ENCODE measurements around the gene SNAP29.
"Not testable (repeated sequence)": the region's sequence is repeated elsewhere in the genome, so short reads cannot be mapped to it uniquely, and the experiment has no call there.

Gene SNAP29

GRCh38 chr22:20836987-20837823 lies 21.6 kb upstream of the SNAP29 start:
- DNase-seq, result no peak

- DNase-seq, result not testable (repeated sequence)
Measured at GRCh38 chr22:20839354-20839753, 19.5 kb upstream of the SNAP29 start.

DNA sequence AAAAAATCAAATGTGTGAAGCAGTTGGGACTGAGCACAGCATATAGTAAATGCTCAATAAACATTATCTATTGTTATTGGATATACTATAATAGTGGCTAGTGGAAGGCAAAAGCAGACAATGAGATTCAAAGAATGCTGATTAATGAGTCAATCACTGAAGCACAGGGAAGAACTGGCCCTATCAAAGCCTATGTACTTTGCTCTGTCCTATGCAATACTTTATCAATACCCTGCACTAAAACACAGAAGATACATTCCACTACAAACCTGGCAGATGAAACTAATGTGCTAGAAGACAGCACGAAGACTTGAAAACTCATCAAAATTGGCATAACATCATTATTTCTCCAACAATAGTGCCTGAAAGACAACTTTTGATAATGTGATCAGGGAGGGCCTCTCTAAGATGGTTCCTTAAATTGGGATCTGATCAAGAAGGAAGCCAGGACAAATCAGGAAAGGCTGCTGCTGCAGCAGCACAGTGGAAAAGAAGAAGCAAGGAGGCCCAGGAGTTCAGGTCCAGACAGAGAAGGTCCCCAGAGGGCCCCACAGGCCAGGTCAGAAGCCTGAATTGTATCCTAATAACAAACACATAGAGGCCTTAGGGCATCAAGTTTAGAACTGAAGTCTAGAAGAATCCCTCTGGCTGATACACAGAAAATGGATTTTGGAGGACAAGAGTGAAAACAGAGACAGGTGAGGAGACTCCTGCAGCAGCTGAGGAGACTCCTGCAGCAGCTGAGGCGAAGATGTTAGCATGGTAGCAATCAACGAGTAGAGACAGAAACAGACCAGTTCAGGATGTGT lies 18.8 kb upstream of the SNAP29 start:
- DNase-seq, result no peak

GRCh38 chr22:20840646-20841371 lies 18.0 kb upstream of the SNAP29 start:
- no peak for DNase-seq

- DNase-seq, result no peak
Measured at GRCh38 chr22:20843501-20843900, 15.3 kb upstream of the SNAP29 start.

DNA sequence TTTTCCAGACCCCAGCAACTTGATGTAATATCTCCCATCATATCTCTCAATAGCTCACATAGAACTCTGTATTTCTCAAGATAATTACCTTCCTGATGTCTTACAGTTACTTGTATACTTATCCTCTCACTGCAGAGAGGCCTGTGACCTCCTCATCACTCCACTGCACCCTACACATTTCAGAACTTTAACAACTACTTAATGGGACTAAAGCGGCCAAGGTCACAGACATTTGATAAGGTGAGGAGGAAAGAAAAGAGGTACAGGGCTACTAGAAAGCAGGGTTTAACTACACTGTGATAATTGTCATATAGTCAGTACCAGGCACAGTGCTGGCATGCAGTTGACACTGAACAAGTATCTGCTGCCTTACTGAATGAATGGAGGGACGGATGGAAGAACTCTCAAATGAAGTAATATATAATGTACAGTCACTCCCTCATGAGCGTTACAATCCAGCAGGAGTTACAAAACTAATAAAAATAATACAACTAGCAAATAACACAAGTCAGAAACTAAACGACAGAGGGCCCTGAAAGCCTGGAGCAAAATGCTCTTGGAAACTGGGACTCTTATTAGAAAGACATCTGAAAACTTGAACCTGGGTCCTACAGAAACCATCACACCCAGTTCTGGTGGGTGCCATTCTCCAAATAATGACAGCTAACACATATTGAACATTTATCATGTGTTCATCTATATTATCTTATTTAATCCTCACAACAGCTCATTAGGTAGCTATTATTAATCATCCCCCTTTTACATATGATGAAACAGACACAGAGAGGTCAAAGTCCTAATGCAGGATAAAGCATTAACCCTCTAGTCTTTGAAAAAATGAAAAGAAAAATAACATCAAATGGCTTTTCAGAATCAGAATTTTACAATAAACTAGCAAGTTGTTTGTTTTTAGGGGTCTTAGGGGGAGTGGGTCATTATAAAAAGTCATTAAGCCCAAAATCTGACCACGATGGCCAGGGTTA lies 14.5 kb upstream of the SNAP29 start:
- no peak for DNase-seq

DNA sequence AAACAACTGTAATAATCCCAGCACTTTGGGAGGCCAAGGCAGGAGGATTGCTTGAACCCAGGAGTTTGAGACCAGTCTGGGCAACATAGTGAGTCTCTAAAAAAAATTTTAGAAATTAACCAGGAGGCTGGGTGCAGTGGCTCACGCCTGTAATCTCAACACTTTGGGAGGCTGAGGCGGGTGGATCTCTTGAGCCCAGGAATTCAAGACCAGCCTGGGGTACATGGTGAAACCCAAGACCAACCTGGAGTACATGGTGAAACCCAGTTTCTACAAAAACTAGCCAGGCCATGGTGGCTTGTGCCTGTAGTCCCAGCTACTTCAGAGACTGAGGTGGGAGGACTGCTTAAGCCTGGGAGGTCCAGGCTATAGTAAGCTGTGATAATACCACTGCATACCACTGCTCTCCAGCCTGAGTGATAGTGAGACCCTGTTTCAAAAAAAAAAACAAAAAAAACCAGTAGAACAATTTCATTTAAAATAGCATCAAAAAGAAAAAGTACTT lies 11.4 kb upstream of the SNAP29 start:
- no peak for DNase-seq

- DNase-seq, result no peak
Measured at GRCh38 chr22:20852076-20852475, 6.7 kb upstream of the SNAP29 start.

GRCh38 chr22:20852503-20852902 lies 6.3 kb upstream of the SNAP29 start:
- no peak for DNase-seq

DNA sequence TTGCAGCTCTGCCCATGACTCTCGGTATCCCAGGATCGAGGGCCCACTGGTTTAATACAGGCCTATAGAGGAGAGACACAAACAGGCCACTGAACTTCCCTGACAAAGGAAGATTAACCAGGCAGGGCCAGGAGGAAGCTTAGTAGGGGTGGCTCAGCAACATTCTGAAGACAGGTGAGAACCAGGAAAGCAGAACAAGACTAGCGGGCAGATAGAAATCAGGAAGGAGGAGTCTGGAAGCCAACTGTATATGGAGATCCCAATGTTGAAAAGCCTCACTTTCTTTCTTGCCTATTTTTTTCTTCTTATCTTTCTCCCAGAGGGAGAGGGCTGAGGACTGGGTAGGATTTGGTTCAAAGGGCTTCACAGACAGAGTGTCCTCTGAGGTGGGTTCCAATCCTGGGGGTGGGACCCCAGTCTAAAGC lies 5.6 kb upstream of the SNAP29 start:
- no peak for DNase-seq

DNA sequence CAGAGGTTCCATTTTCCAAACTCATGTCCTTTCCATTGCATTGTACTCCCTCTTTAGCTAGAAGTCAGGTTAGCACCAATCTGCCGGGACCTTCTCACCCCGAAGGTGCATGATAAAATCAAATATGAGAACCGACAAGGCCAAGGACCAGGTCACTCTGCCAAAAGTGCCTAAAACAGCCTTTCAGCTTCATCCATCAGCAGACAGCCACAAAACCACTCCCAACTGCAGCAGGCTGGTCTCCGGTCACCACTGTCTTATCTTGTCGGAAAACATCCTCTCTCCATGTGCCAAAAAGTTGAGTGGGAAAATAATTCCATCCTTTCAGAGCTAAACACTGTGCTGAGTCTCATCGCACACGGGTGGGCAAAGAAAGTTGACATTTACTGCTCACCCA lies 1.6 kb upstream of the SNAP29 start:
- DNase-seq, result no peak

DNA sequence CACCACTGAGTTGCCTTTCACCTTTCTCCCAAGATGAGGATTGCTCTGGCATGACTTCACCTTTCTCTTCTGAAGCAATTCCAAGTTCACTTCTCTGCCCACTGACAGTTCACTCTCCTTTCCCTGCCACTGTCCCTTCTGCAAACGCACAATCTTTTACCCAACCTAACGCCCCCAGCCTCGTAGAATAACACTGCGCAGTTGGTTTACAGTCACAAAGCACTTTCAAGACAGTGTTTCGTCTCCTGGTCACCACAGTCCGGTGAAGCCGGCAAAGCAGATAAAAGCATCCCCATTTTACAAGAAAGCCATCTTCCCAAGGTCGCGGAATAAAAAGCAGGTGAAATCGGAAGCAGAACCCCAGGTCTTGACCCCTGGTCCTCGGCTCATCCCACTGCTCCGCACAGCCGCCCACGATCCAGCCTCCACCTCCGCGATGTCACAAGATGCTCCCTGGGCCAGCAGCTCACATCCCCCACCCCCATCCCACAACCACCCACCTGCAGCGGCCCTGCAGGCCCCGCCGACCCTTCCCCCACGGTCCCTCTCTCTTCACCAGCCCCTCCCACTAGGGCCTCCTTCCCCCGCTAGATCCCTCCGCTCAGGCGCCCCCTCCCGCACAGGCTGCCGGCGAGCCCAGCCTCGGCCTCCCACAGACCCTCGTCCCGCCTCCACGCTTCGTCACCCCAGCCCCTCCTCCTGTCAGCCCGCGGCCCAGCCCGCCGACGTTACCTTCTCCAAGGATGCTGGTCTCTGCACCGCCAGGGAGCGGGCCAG lies 781 bp upstream of the SNAP29 start:
- DNase-seq, result peak; percentile 85

DNA sequence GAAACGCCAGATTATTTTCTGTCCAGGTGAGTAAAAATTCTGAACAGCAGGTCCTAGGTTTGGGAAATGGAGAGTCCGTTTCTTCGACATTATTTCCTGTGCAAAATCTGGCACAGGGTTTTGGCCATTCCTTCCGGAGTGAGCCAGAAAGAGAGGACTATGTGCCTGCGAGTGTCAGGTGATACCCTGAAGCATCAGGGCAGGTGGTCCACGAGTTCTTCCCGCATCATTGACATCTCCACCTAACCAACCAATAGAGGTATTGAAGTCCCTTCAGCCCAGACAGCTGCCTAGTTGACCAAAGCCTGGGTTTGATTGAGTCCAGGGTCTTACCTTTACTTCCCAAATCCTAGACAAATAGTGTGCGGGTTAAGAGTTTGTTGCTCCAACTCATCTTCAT lies 808 bp downstream of the SNAP29 start:
- no peak for DNase-seq

GRCh38 chr22:20862540-20862939 lies 3.7 kb downstream of the SNAP29 start:
- DNase-seq, result no peak

- DNase-seq, result no peak
Measured at GRCh38 chr22:20863366-20863765, 4.6 kb downstream of the SNAP29 start.

GRCh38 chr22:20864186-20864908 lies 5.5 kb downstream of the SNAP29 start:
- no peak for DNase-seq

DNA sequence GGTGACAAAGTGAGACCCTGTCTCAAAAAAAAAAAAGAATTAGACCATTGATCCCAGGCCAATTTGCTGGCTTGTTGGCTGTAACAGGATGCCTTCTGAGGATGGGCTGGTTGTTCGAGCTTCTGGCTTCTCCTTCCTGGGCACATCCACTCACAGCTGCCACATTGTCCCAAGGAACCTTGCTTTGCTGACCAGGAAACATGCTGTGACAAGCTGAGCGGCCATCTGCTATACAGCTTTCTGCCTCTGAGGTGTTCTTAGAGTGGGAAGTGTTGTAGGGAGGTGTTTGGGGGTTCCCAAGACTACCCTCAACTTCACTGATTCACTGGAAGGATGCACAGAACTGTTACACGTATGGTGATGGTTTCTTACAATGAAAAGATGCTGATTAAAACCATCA lies 6.5 kb downstream of the SNAP29 start:
- DNase-seq, result no peak

- DNase-seq, result no peak
Measured at GRCh38 chr22:20865875-20866445, 7.2 kb downstream of the SNAP29 start.

- no peak for DNase-seq
Measured at GRCh38 chr22:20866736-20867135, 7.9 kb downstream of the SNAP29 start.
